Activated B cell treated with CpG ODN at 0.5 μM for 24 hours (primary cell): Measurements from ENCODE around the gene GPR180. TPM values are rescaled to one million over a fixed set of nuclear protein-coding genes. Genes with fewer than 3 reads are reported as not detected.

Source experiments
- ATAC-seq: fragments of 200-7000 bp; cut with Tn5 transposase; one replicate; pipeline ENCODE4 v1.10.0; 2021; ENCODE audit warnings: low read depth, mild to moderate bottlenecking, moderate library complexity
- CTCF ChIA-PET: fragments of 350-600 bp; sonication (Branson Sonifier 250); formaldehyde crosslinking; loops from one replicate; lab custom pipeline; 2021; ENCODE audit warnings: antibody characterized with exemption; lab: Charles Lee
- POLR2A ChIA-PET: fragments of 350-600 bp; sonication (Branson Sonifier 250); formaldehyde crosslinking; loops from one replicate; lab custom pipeline; 2021; ENCODE audit warnings: antibody characterized with exemption; lab: Charles Lee
- DNase-seq: peaks from one replicate; pipeline ENCODE4 v3.0.0; 2022
- H3K27ac Mint-ChIP-seq: one replicate; pipeline ENCODE4 v1.8.0; 2020; ENCODE audit warnings: mixed read lengths
- H3K27me3 Mint-ChIP-seq: one replicate; pipeline ENCODE4 v1.8.0; 2021; ENCODE audit warnings: mixed read lengths
- H3K36me3 Mint-ChIP-seq: one replicate; pipeline ENCODE4 v1.8.0; 2021; ENCODE audit warnings: low read depth, mixed read lengths
- H3K4me1 Mint-ChIP-seq: one replicate; pipeline ENCODE4 v1.8.0; 2021; ENCODE audit warnings: mixed read lengths
- H3K4me3 Mint-ChIP-seq: one replicate; pipeline ENCODE4 v1.8.0; 2020; ENCODE audit warnings: mild to moderate bottlenecking, mixed read lengths
- H3K9me3 Mint-ChIP-seq: one replicate; pipeline ENCODE4 v1.8.0; 2020; ENCODE audit warnings: mixed read lengths
- intact Hi-C: fragments of 100-400 bp; cut with micrococcal nuclease; formaldehyde crosslinking; loops from one replicate; pipeline ENCODE4 v1.15.1; 2024
- total RNA-seq: library from RNA; stranded (reverse); gene quantifications from 2 replicates; pipeline ENCODE4 v1.2.3, GENCODE V29; 2022
- TF ChIP-seq, protein P1 (sequence below): fragments of 200-600 bp; IDR thresholded peaks from one replicate; pipeline ENCODE4 v1.8.0; 2022; ENCODE audit warnings: antibody characterized with exemption, mild to moderate bottlenecking

The GPR180 gene
- total RNA-seq, 1 donor from 2014 or later: 5.1 TPM

DNA sequence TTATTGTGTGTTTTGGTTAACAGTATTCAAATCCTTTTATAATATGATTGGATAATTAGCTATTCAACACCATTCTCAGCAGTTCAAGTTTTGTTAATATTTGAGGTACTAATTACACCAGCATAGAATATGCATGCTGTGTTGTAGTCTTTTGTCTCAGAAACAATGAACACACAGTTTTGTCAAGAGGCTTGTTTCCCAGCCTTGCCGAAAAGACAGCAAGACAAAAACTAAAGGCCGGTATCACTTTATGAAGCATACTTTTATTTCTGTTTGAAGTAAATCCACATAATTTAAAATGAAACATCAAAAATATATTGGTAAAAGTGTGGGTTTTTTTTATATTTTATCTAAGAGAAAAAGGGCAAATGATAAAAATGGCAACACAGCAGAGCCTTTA, 7.5 kb downstream of the GPR180 start:
- Mint-ChIP-seq H3K36me3 (peaks cover 48% of the 10 kb centered on the region), H3K27ac (no peak overlapping the region), H3K27me3 (no peaks in the 10 kb centered on the region), H3K9me3 (no peaks in the 10 kb centered on the region), H3K4me3 (no peak overlapping the region), H3K4me1 (peaks cover 2% of the 10 kb centered on the region)
- CTCF ChIA-PET: interaction anchor here (1.8 kb wide), 1 partner anchor 8 kb away, joined by 7 read pairs; no protein-coding TSS in a partner anchor
- DNase-seq (no peak), ATAC-seq (no peak)
- POLR2A ChIA-PET: no interaction called here
- intact Hi-C loops: no loop called here
- TF ChIP-seq, protein P1, sequence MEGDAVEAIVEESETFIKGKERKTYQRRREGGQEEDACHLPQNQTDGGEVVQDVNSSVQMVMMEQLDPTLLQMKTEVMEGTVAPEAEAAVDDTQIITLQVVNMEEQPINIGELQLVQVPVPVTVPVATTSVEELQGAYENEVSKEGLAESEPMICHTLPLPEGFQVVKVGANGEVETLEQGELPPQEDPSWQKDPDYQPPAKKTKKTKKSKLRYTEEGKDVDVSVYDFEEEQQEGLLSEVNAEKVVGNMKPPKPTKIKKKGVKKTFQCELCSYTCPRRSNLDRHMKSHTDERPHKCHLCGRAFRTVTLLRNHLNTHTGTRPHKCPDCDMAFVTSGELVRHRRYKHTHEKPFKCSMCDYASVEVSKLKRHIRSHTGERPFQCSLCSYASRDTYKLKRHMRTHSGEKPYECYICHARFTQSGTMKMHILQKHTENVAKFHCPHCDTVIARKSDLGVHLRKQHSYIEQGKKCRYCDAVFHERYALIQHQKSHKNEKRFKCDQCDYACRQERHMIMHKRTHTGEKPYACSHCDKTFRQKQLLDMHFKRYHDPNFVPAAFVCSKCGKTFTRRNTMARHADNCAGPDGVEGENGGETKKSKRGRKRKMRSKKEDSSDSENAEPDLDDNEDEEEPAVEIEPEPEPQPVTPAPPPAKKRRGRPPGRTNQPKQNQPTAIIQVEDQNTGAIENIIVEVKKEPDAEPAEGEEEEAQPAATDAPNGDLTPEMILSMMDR: no peak

DNA sequence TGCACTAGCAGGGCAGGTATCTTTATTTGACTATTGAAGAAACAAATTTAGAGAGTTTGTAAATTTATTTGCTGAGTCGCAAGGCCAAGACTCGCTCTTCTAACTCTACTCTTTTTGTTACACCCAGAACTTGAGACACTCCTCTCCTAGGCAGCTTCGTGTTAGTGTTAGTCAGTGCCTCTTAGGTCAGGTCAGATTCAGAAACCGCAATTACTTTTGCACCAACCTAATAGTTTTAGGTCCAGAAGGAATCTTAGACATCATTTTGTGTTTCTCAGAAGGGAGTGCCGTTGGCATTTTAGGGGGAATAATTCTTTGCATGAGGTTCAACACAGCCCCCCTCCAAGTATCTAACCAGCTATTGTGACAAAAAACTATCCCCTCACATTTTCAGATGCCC, 8.8 kb downstream of the GPR180 start:
- no peak for ATAC-seq
- no peak overlapping the region for H3K27ac Mint-ChIP-seq

GRCh38 chr13:94612050-94612449, 10.4 kb downstream of the GPR180 start:
- H3K4me1 Mint-ChIP-seq: peaks cover 3% of the 10 kb centered on the region
- POLR2A ChIA-PET: no interaction called here
- peaks cover 41% of the 10 kb centered on the region for H3K36me3 Mint-ChIP-seq
- intact Hi-C loops: no loop called here
- no peak for DNase-seq
- ATAC-seq: no peak
- no peak overlapping the region for H3K27ac Mint-ChIP-seq
- no peak overlapping the region for H3K4me3 Mint-ChIP-seq
- no peaks in the 10 kb centered on the region for H3K27me3 Mint-ChIP-seq
- CTCF ChIA-PET: interaction anchor here (9.2 kb wide), 1 partner anchor 177 kb away, joined by 240 read pairs; no protein-coding TSS in a partner anchor
- TF ChIP-seq, protein P1: no peak
- no peaks in the 10 kb centered on the region for H3K9me3 Mint-ChIP-seq

More for the DNA sequence above, 8.8 kb downstream of the GPR180 start:
- Mint-ChIP-seq H3K4me1 (no peaks in the 10 kb centered on the region), H3K9me3 (no peaks in the 10 kb centered on the region), H3K27me3 (no peaks in the 10 kb centered on the region), H3K4me3 (no peak overlapping the region), H3K36me3 (peaks cover 51% of the 10 kb centered on the region)
- intact Hi-C loops: no loop called here
- POLR2A ChIA-PET: no interaction called here
- CTCF ChIA-PET: no interaction called here
- DNase-seq: no peak
- TF ChIP-seq, protein P1: no peak

GRCh38 chr13:94613051-94613450, 11.4 kb downstream of the GPR180 start:
- TF ChIP-seq, protein P1: no peak
- intact Hi-C loops: no loop called here
- no peak for ATAC-seq
- Mint-ChIP-seq H3K27me3 (no peaks in the 10 kb centered on the region), H3K27ac (no peak overlapping the region), H3K4me1 (peaks cover 3% of the 10 kb centered on the region), H3K9me3 (no peaks in the 10 kb centered on the region), H3K4me3 (no peak overlapping the region), H3K36me3 (peaks cover 36% of the 10 kb centered on the region)
- no peak for DNase-seq
- ChIA-PET POLR2A (no interaction called here), CTCF (interaction anchor here (0.7 to 9.2 kb wide), 2 partner anchors 163 to 178 kb away, joined by 3 to 240 read pairs; no protein-coding TSS in a partner anchor)

- Mint-ChIP-seq H3K27me3 (no peaks in the 10 kb centered on the region), H3K4me3 (no peak overlapping the region), H3K9me3 (no peaks in the 10 kb centered on the region), H3K27ac (no peak overlapping the region), H3K36me3 (peaks cover 33% of the 10 kb centered on the region), H3K4me1 (peaks cover 3% of the 10 kb centered on the region)
- ATAC-seq (no peak), DNase-seq (no peak)
- POLR2A ChIA-PET: interaction anchor here (0.7 to 0.9 kb wide), 2 partner anchors 179 to 182 kb away, joined by 3 to 8 read pairs; no protein-coding TSS in a partner anchor
- intact Hi-C loops: loop anchor here (1.0 kb wide), 2 partner anchors 182 to 255 kb away; no protein-coding TSS in a partner anchor
- TF ChIP-seq, protein P1: no peak
- CTCF ChIA-PET: interaction anchor here (0.6 to 9.2 kb wide), 18 partner anchors 9 to 1316 kb away, joined by 3 to 240 read pairs (median 5); partner anchors contain the start of gene GPR180
Observed at GRCh38 chr13:94617389-94618000, 15.8 kb downstream of the GPR180 start.
